ENCODE measurements around the gene OR7C1. TPM values are rescaled to one million over a fixed set of nuclear protein-coding genes. Genes with fewer than 3 reads are reported as not detected.
A peak's percentile ranks its signal among the peaks of the same experiment; 100 is the strongest.
"Not testable (repeated sequence)": the region's sequence is repeated elsewhere in the genome, so short reads cannot be mapped to it uniquely, and the experiment has no call there.

Gene OR7C1
- total RNA-seq, 1 donor from 2014 or later: not detected

DNA sequence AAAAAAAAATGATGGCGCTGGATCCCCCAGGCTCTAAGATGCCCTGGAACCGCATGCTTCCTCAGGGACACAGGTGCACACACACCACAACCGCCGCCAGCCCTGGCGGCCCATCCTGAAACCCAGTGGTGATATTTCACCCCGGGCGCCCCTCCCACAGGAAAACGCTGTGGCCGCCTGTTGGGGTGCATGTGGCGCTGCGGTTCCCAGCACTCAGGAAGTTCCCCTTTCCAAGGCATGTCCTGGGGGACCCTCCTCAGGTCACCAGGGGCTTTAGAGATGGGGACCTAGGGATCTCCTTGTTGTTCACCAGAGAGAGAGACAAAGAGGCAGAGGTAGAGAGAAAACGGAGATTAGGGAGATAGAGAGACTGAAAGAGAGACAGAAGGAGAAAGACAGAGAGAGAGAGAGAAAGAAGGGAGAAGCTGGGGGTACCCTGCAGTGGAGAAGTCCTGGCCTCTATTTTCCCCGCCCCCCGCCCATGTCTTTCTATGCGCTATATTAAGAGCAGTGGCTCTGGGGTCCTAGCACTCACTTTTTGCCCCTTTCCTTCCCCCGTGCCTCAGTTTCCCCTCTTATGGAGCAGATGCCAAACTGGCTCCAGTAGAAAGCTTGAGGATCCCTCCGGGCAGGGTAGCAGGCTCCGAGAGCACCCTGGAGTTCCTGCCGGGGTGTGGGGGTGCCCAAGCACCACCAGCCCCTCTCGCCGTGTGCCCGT, 59.0 kb downstream of the OR7C1 start:
- Mint-ChIP-seq H3K36me3 (ENCODE audit: low read depth) (no peaks in the 10 kb centered on the region), H3K4me3 (no peak overlapping the region), H3K27me3 (ENCODE audit: low read depth) (peaks cover 56% of the 10 kb centered on the region), H3K4me1 (no peaks in the 10 kb centered on the region), H3K27ac (ENCODE audit: unreplicated experiment) (no peak overlapping the region), H3K9me3 (no peaks in the 10 kb centered on the region)
- no peak for DNase-seq (ENCODE audit: low read depth, low spot score)
- no peak for TF ChIP-seq CTCF (conservative IDR thresholded peaks at IDR 0.05)

GRCh38 chr19:14775326-14775725, 59.7 kb downstream of the OR7C1 start:
- H3K27ac Mint-ChIP-seq (ENCODE audit: unreplicated experiment); H3K4me1 Mint-ChIP-seq; H3K9me3 Mint-ChIP-seq; H3K36me3 Mint-ChIP-seq (ENCODE audit: low read depth); DNase-seq (ENCODE audit: low read depth, low spot score); H3K4me3 Mint-ChIP-seq: not testable (repeated sequence)
- H3K27me3 Mint-ChIP-seq (ENCODE audit: low read depth): peaks cover 56% of the 10 kb centered on the region

- Mint-ChIP-seq H3K9me3 (no peaks in the 10 kb centered on the region), H3K36me3 (ENCODE audit: low read depth) (no peaks in the 10 kb centered on the region), H3K27me3 (ENCODE audit: low read depth) (peaks cover 54% of the 10 kb centered on the region), H3K4me1 (no peaks in the 10 kb centered on the region), H3K27ac (ENCODE audit: unreplicated experiment) (no peak overlapping the region), H3K4me3 (no peak overlapping the region)
- TF ChIP-seq CTCF (conservative IDR thresholded peaks at IDR 0.05): no peak
- DNase-seq (ENCODE audit: low read depth, low spot score): no peak
These were observed 60.6 kb downstream of the OR7C1 start for GRCh38 chr19:14774373-14774772.

DNA sequence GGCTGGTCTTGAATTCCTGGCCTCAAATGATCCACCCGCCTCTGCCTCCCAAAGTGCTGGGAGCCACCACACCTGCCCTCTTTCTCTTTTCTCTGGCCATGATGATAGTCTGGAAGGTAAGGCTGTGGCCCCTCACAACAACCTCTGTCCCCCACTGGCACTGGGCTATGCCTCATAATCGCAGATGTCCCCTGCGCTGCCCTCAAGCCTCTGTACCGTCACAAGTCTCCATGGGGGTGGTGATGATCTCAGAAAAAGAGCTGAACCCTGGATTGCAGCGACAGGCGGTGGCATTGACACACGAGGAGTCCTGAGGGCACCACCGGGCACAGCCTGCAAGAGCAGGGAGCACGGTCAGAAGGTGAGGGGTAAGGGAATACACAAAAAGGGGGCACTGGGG, 61.3 kb downstream of the OR7C1 start:
- H3K36me3 Mint-ChIP-seq (ENCODE audit: low read depth); H3K27ac Mint-ChIP-seq (ENCODE audit: unreplicated experiment); H3K4me1 Mint-ChIP-seq; H3K9me3 Mint-ChIP-seq; H3K4me3 Mint-ChIP-seq; DNase-seq (ENCODE audit: low read depth, low spot score): not testable (repeated sequence)
- H3K27me3 Mint-ChIP-seq (ENCODE audit: low read depth): peaks cover 48% of the 10 kb centered on the region

DNA sequence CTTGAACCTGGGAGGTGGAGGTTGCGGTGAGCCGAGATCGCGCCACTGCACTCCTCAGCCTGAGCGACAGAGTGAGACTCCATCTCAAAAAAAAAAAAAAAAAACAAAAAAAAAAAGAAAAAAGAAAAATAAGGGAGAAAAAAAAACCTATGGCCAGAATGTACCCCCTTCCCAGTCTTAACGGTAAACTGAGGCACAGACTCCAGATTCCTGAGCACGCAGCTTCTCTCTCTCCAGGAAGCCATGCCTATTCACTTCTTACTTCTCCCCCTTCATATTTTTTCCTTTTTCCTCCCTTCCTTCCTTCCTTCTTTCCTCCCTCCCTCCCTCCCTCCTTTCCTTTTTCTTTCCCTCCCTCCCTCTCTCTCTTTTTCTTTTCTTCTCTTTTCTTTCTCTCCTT, 62.0 kb downstream of the OR7C1 start:
- no peak overlapping the region for H3K27ac Mint-ChIP-seq (ENCODE audit: unreplicated experiment)
- DNase-seq (ENCODE audit: low read depth, low spot score): no peak
- no peaks in the 10 kb centered on the region for H3K36me3 Mint-ChIP-seq (ENCODE audit: low read depth)
- H3K4me1 Mint-ChIP-seq: no peaks in the 10 kb centered on the region
- no peak overlapping the region for H3K4me3 Mint-ChIP-seq
- H3K27me3 Mint-ChIP-seq (ENCODE audit: low read depth): peaks cover 41% of the 10 kb centered on the region
- H3K9me3 Mint-ChIP-seq: no peaks in the 10 kb centered on the region
- TF ChIP-seq CTCF (conservative IDR thresholded peaks at IDR 0.05): no peak

- Mint-ChIP-seq H3K27ac (ENCODE audit: unreplicated experiment) (peak overlapping the region; percentile 35), H3K4me1 (no peaks in the 10 kb centered on the region)
These were observed 62.5 kb downstream of the OR7C1 start for GRCh38 chr19:14772467-14772866.

More at GRCh38 chr19:14772467-14772866, 62.5 kb downstream of the OR7C1 start:
- no peak for TF ChIP-seq CTCF (conservative IDR thresholded peaks at IDR 0.05)
- H3K36me3 Mint-ChIP-seq (ENCODE audit: low read depth): no peaks in the 10 kb centered on the region
- no peaks in the 10 kb centered on the region for H3K9me3 Mint-ChIP-seq
- peaks cover 36% of the 10 kb centered on the region for H3K27me3 Mint-ChIP-seq (ENCODE audit: low read depth)
- H3K4me3 Mint-ChIP-seq: no peak overlapping the region
- DNase-seq (ENCODE audit: low read depth, low spot score): no peak

Data from neural crest cell (in vitro differentiated cells).